ENCODE results near the gene FTO.

Gene FTO

DNA sequence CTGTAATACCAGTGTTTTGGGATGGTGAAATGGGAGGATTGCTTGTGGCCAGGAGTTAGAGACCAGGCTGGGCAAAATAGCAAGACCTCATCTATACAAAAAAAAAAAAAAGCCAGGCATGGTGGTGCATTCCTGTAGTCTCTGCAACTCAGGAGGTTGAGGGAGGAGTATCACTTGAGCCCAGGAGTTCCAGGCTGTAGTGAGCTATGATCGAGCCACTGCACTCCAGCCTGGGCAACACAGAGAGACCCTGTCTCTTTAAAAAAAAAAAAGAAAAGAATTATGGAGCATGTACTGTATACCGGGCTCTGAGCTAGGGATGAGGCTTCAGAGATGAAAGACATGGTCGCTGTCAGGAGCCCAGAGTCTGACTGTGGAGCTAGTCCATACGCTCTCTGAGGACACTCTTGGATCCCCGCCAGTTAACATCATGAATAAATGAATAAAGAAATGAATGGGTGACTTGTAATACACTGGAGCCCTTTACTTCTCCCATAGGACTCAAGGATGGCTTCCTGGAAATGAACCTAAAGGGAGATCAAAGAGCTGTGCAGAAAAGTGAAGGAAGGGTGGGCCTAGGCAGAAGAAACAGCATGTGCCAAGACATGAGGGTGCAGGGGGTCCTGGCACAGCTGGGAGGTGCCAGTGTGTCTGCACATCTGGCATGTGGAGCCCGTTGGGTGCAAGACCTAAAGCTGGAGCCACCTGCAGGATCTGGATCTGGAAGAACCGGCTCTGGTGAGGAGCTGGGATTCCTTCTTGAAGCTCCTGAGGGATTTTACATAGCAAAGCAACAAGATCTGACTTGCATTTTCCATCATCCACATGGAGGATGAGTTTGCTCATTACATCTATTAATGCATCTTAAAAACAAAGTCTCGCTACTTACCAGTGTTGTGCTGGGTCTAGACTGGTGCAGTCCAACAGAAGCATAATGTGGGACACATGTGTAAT is 462.2 kb downstream of the FTO start:
- TF ChIP-seq GATA3 (IDR thresholded peaks at IDR 0.05; ENCODE audit: low read depth, low read length) = no peak
- TF ChIP-seq GATA2 (IDR thresholded peaks at IDR 0.05; ENCODE audit: low read depth, low read length) = no peak

DNA sequence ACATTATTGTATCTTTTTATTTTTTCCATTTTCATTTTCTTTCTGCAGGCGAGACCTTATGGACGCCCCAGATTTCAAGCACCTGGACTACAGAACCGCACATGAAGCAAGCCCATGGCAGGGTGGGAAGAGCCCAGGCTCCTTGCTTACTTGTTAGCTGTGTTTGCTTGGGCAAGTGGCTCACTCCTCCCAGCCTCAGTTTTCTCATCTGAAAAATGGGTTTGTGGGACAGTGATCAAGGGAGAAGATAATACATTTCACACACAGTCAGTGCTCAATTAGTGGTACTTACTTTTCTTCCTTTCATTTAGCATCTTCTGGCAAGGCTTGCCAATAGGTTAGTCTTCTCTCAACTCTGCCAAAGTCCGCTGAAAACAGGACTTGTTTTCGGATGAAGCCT is 465.2 kb downstream of the FTO start:
- TF ChIP-seq GATA3 (IDR thresholded peaks at IDR 0.05; ENCODE audit: low read depth, low read length) (no peak), GATA2 (IDR thresholded peaks at IDR 0.05; ENCODE audit: low read depth, low read length) (no peak)

DNA sequence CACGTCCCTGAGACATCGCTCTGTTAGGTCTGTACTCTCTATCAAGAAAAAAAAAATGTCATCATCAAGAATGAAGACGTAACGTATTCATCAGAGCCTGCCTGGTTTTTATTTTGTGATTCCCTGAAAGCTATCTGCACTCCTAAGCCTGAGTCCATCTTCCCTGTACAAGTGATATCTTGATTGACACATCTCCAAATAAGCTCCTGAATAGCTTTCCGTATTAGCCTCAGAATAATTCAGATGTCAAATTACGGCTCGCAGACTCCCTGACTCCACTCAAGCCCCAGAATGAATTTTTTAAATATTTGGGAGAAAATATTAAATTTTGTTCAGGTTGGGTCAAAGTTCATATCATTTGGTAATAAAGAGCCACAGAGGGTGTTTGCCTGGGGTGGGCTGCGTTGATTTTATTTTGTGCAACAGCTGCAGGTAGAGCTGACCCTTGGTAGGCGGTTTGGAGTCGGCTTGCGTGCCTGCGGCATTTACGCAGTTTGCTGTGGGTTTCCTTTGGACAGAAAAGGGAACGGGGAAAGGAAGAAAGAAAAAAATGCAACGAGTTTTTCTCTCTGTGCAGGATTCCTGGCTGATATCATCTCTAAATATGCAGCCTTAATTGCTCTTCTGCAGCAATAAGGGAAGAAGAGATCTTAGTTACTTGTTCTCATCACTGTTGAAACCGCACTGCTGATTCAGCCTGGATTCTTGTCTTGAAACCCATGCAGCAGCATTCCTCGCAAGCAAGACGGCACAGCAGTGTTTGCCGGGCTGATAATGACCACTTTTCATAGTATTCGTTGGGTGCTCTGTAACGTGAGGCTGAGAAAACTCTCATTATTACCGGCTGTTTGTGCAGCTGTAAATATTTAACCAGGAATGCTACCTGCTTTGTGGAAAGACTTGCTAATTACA is 467.9 kb downstream of the FTO start:
- TF ChIP-seq GATA3 (IDR thresholded peaks at IDR 0.05; ENCODE audit: low read depth, low read length) (no peak), GATA2 (IDR thresholded peaks at IDR 0.05; ENCODE audit: low read depth, low read length) (no peak)

DNA sequence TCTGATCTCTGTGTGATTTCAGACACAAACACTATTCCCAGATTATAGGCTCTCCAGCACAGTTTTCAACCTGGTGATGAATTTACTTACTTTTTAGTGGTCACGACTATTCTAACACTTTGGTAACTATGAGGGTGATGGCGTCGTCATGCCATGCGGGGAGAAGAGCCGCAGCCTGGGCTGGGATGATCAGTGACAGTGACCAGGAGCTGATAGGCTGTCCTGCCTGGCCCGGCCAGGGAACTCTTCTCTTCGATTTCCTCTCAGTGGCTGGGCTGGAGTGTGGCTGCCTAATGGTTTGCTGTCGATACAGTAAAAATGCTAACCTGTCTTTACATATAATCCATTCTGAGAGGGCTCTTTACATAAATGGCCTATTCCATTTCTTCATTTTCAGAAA is 469.5 kb downstream of the FTO start:
- TF ChIP-seq GATA2 (IDR thresholded peaks at IDR 0.05; ENCODE audit: low read depth, low read length) (no peak), GATA3 (IDR thresholded peaks at IDR 0.05; ENCODE audit: low read depth, low read length) (no peak)

DNA sequence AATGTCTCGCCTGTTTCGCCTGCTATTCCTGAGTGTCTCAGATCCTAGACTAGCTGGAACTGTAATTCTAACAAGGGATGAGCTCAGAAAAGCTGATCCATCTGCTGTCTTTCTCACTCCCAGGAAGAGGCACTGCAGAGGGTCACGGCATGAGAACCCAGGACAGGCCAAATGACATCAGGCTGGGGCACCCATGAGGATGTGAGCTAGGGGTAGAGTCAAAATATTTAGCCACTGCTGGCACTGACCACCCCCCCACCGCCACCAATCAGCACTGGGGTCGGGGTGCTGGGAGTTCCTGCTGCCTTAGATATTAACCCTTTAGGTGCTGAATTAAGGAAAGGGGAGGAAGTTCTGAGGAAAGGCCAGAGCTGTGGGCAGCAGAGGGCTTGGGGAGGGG is 470.2 kb downstream of the FTO start:
- TF ChIP-seq GATA2 (IDR thresholded peaks at IDR 0.05; ENCODE audit: low read depth, low read length) = no peak
- no peak for TF ChIP-seq GATA3 (IDR thresholded peaks at IDR 0.05; ENCODE audit: low read depth, low read length)

DNA sequence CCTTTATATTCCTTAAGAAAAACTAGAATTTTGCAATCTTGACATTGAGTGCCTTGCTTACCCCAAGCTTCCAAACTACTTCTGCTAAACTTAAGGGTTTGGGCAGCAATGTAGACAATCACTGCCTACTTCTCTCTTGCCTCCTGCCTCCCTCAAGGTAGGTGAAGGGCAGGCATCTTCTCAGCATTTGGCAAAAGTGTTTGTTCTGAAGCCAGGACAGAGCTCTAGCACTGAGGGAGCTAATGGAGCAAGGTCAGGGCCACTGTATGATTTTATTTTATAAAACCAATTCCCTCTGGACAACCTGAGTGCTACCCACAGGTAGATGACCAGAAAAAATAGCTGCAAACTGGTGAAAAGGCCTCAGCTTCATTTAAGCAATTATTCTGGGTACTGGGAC is 470.8 kb downstream of the FTO start:
- TF ChIP-seq GATA3 (IDR thresholded peaks at IDR 0.05; ENCODE audit: low read depth, low read length) (no peak), GATA2 (IDR thresholded peaks at IDR 0.05; ENCODE audit: low read depth, low read length) (no peak)

DNA sequence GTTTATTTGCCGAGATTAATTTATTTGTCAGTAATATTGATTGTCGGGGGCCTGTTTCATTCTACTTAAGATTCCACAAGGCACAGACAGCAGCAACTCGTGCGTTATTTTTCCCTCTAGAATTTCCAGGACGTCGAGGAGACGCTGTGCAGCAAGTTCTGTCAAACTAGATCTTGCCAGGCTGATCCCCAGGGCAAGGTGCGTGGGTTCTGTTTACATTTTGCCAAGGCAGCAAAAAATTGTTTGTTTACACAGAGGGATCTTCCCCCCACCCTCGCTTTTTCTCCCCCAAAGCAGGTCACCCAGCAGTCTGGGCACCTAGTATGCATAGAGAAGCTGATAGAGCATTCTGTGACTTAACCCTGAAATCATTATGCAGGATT is 471.2 kb downstream of the FTO start:
- TF ChIP-seq GATA2 (IDR thresholded peaks at IDR 0.05; ENCODE audit: low read depth, low read length) (no peak), GATA3 (IDR thresholded peaks at IDR 0.05; ENCODE audit: low read depth, low read length) (no peak)

DNA sequence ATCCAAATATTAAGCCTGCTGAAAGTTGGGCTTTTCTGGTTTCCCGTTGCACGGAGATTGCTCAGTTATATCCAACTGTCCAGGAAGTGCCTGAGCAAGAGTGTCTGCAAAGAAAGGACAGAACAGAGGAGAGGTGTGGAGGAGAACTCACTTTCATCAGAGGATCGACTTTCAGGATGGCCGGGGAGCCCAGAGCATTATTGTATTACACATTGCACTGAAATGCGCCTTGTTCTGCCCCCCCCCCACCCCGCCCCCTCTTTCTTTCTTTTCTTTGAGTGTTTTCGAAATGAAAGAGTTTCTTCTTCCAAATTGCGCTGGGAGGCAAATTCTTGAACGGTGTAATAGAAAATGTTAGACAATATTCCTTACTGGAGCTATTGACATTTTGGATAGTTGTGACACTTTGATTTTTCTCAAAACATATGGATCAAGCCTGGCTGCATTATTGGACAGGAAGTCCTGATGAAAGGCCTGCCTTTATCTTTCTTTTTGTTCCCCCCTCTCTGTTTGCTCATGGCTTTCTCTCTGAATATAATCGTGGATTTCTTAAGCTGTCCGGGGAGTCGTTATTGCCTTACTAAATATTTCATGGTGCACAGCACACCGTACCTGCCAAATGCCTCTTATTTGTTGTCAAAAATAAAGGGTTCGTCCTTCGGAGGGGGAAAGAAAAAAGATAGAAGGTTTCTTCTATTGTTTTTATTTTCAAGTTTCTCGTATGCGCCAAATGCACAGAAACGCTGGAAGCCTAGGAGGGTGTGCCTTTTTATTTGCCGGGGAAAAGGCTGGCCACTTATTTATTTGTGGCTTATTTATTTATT is 471.8 kb downstream of the FTO start:
- TF ChIP-seq GATA2 (IDR thresholded peaks at IDR 0.05; ENCODE audit: low read depth, low read length) (no peak), GATA3 (IDR thresholded peaks at IDR 0.05; ENCODE audit: low read depth, low read length) (no peak)

DNA sequence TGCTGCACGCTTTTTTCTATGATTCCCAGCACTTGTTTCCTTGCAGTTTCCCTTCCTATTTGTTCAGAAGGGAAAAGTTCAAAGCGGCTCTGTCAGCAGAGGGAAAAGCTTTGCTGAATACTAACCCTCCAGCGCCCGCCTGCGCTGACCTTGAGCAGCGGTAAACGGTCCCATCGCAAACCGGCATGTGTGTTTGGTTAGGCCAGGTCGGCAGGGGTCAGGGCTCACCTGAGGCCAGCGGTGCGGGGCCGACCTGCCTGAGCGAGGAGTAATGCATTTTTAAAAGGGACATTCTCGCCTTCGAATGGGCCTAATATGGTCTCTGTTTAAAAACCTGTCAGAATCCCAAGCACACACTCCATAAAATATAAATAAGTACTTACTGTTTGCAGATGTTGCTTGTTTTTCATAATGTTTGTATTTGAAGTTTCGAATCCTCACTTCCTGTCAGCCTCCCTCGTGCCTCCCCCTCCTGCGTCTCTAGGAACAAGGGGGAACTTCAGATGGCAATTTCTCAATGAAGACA is 472.5 kb downstream of the FTO start:
- no peak for TF ChIP-seq GATA3 (IDR thresholded peaks at IDR 0.05; ENCODE audit: low read depth, low read length)
- TF ChIP-seq GATA2 (IDR thresholded peaks at IDR 0.05; ENCODE audit: low read depth, low read length) = no peak

DNA sequence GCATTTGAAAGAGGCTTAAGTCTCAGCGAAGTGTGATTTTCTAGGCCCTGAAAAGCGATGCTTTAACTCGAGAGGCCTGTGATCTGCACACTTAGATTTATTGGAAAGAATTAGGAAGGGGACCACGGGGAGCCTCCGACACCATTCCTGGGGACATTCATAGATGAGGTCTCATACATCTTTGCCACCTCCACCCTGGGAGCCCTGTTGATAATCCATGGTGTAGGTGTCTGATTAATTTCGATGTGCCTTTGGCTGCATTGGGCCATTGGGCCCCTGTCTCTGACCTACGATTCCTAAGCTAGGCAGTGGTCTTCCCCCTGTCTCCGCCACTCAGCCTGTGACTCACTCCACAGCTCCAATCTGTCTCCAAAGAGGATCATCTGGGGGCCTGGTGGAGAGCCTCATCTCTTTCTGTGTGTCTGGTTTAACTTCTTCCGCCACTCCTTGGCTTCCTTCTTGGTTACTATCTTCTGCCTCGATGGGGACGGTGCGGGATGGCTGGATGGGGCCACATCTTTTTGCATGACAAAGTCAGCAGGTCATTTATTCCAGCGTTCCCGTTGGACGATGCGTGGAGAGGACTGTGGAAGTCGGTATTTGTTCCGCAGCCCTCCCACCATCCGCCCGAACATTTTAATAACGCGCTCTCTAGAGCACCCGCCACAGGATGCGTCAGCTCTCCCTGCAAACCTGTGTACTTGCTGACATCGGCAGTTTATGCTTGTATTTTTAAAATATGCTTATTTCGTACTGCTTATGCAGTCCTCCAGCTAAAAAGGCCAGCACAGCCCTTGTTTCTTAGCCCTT is 473.3 kb downstream of the FTO start:
- no peak for TF ChIP-seq GATA3 (IDR thresholded peaks at IDR 0.05; ENCODE audit: low read depth, low read length)
- TF ChIP-seq GATA2 (IDR thresholded peaks at IDR 0.05; ENCODE audit: low read depth, low read length) = no peak

DNA sequence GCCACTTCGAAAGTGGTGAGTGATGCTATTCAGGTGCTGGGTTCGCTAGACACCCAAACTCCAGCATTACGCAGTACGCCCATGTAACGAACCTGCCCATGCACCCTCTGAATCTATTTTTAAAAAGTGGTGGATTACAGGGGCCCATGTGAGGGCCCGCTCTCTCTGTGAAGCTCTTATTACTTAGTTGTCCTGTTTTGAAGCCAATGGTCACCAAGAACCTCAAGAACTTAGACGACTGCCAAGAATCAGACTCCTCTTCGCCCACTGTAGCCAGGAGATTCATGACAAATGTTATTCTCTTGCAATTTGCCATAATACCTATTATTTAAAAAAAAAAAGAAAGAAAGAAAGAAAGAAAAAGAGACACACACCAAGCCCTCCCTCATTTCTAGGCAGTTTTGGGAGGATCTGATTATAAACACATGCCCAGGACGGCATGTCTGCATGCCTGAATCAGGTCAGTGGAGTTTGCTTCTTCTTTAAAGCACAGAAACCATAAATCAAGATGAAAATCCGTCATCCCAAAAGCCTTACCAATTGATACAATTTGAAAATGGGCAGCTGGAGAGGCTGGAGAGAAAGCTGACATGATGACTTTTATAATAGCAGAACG is 474.0 kb downstream of the FTO start:
- no peak for TF ChIP-seq GATA2 (IDR thresholded peaks at IDR 0.05; ENCODE audit: low read depth, low read length)
- no peak for TF ChIP-seq GATA3 (IDR thresholded peaks at IDR 0.05; ENCODE audit: low read depth, low read length)

DNA sequence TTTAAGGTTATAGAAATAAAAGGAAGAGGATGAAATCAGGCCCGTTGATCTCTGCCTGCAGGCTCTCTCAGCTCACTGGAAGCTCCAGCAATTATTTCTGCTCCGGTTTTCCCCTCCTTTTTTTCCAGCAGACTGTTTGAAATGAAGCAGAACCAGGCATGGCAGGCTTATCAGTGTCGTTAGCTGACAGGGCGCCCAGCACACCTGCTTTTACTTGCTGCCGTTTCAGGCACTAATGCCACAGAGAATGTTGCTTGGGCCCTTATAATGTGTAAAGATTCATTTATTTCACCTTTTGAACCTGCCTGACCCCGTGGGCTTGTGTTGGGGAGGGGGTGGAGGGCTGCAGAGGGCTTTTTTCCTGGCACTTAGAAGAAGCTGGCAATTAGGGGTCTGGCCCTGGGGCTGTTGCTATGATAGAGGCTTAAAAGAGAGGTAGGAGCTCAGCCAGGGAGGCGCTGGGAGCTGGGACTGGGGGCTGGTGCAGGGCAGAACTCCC is 474.6 kb downstream of the FTO start:
- peak; percentile 100 for TF ChIP-seq GATA2 (IDR thresholded peaks at IDR 0.05; ENCODE audit: low read depth, low read length)
- peak; percentile 99 for TF ChIP-seq GATA3 (IDR thresholded peaks at IDR 0.05; ENCODE audit: low read depth, low read length)
